ENCODE results near the gene CWC15.
"Not testable (repeated sequence)": the region's sequence is repeated elsewhere in the genome, so short reads cannot be mapped to it uniquely, and the experiment has no call there.

Gene CWC15

GRCh38 chr11:94954753-94955152, 18.6 kb downstream of the CWC15 start:
- DNase-seq, result no peak

- no peak for DNase-seq
Observed at GRCh38 chr11:94948070-94948617, 25.2 kb downstream of the CWC15 start.

DNA sequence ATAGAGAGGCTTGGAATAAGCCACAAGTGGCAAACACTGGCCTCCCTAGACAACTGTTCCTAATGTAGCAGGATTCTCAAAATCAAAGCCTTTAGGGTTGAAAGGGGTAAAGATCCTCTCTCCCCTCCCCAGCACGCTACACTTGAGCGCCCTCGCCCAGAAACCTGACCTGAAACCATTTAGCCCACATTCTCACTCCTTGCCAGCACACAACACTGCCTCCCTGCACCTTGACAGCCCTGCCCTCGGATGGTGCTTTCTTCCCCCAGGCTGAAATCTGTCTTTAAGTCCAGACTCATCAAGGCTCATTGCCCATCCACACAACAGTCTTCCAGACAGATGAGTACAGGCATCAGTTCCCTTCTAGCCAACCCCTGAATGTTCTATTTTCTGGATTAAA, 26.5 kb downstream of the CWC15 start:
- no peak for DNase-seq

- no peak for DNase-seq
Observed at GRCh38 chr11:94941131-94941530, 32.2 kb downstream of the CWC15 start.

DNA sequence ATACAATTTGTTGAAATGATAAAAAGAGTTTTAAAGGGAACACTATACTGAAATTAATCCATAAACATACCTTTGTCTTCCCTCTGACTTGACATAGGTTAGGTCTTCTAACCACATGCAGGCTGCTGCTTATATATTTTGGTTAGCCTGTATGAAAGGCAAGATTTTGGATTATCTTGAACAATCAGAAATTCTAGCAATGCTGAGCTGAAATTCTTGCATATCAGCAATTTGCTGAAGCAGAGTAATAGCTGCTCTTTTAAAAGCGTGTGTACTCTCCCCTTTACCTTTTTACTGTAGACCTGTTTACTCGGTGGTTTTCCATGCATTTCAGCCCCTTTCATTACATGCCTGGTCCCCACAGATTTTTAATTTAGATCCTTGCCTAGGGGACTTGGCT, 34.0 kb downstream of the CWC15 start:
- DNase-seq, result no peak

DNA sequence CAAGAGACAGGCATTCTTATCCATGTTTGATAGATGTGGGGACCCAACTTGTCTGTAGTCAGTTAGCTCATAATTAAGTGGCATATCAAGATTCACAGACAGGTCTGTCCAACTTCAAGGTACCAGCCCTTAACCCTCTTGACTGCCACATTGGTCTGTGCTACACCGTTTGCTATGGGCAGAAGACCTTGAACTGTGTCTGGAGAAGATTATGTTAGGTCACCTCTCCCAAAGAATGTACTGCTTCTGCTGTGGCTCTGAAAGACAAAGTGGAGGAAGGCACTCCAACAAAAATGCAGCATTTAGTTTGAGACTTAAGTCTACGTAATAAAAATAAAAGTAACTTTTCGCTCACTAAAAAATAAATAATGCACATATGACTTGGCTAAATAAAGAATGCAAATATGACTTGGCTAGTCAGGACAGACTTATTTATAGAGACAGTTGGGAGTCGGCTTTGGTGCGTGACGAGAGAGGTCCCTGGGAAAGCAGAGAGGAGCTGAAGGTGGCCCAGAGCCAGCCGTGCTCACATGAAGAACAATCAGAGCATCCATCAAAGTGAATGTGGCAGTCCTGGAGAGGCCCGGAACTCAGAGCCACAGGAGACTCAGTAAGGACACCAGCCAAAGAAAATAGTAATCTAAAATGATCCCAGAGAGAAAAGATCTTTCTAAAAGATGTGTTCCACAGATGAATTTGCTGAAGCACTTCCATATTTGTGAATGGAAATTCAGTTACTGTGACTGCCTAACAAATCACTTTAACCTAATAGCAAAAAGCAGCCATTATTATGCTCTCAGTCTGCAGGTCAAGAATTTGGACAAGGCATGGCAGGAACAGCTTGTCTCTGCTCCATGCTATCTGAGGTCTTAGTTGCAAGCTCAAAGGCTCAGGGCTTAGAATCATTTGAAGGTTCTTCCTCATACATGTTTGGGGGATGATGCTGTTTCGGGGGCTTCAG, 35.0 kb downstream of the CWC15 start:
- DNase-seq, result peak in 1 of 56 donors; percentile 5

GRCh38 chr11:94934846-94935245, 38.5 kb downstream of the CWC15 start:
- no peak for DNase-seq

GRCh38 chr11:94934362-94934761, 39.0 kb downstream of the CWC15 start:
- peak in 9 of 56 donors; percentile 6 to 40 (median 11) for DNase-seq

GRCh38 chr11:94933223-94934130, 39.9 kb downstream of the CWC15 start:
- peak in 1 of 56 donors; percentile 11 for DNase-seq

DNA sequence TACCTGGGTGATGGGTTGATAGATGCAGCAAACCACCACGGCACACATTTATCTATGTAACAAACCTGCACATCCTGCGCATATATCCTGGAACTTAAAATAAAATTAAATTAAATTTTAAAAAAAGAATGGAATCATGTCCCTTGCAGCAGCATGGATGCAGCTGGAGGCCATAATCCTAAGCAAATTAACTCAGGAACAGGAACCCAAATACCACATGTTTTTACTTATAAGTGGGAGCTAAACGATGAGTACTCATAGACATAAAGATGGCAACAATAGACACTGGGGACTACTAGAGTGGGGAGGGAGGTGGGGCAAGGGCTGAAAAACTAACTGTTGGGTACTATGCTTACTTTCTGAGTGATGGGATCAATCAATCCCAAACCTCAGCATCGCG, 40.9 kb downstream of the CWC15 start:
- DNase-seq, result no peak

DNA sequence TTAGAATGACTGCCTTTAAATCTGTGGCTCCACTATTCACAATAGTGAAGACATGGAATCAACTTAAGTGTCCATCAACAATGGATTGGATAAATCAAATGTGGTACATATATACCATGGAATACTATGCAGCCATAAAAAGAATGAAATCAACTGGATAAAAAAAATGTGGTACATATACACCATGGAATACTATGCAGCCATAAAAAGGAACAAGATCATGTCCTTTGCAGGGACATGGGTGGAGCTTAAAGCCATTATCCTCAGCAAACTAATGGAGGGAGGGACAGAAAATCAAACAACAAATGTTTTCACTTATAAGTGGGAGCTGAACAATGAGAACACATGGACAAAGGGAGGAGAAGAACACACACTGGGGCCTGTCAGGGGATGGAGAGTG, 41.3 kb downstream of the CWC15 start:
- DNase-seq, result not testable (repeated sequence)

- DNase-seq, result no peak
Observed at GRCh38 chr11:94928117-94928990, 45.0 kb downstream of the CWC15 start.

DNA sequence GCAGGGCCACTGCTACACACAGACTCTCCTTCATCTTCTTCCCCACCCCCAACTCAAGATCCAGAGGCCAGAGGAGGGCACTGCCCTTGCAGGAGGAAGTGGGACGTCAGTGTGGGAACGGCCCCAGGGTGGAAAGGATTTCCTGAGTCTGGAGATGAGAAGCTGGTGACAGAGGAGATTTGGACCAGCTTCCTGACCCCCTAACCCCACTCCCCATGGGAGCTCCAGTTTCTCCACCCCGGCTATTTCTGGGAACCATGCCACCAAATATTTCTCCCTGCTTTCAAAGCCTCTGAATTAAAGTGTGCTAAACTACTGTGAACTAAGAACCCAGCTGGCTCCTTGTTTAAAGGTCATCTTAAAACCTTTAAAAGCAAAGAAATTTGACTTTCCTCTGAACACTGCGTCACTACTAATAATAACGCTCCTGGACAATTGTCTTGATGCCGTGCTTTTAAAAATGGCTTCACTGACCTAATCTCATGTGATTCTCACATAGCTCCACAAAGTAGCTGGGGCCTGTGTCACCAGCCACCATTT, 46.6 kb downstream of the CWC15 start:
- DNase-seq, result peak in 27 of 56 donors; percentile 4 to 54 (median 20)

- no peak for DNase-seq
Observed at GRCh38 chr11:94926271-94926625, 47.1 kb downstream of the CWC15 start.

- no peak for DNase-seq
Observed at GRCh38 chr11:94925422-94926270, 47.7 kb downstream of the CWC15 start.

DNA sequence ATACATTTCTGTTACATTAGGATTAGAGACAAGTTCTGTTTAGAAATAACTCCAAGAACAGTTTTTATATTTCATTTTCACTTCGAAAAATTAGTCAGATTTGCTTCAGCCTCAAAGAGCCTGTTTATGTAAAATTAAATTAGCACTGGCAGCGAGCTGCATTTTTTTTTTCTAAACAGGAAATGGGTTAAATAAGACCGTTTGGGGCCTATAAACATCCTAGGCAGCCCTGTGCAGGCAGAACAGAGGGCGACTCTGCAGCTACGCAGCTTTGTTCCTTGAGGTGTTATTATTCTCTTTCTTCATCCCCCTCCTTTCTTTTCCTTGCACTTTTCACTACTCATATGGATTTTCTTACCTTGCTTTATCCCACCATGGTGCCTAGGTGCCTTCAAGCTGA, 48.7 kb downstream of the CWC15 start:
- no peak for DNase-seq

DNA sequence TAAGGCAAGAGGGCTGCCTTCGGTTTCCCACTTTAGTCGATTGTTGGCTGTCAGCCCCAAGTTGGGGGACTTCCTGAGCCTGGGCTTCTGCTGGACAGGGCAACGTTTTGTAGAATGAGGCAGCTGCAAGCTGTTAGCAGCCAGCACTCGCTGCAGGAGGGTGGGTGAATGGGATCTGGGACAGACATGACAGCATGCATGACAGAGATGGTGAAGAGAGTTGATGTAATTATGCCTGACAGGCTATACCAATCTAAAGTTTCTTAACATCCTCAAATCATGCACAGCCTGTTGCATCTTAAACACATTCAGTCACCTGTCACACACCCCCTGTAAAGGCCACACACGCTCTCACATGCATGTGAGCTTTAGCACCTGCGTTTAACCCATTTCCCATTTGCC, 49.2 kb downstream of the CWC15 start:
- no peak for DNase-seq

DNA sequence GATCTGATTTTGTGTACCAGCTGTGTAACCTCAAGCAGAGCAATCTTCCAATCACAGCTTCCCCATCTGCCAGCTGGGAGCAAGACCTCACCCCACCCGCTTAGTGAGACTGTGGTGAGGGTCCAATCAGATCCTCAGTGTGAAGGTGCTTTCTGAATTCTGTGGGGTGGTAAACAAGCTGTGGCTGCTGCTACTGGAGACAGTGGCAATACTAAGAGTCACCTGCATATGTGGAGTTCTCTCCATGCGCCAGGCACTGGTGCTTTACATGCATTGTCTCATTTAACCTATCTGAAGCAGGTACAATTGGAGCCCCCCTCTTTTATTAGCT, 50.4 kb downstream of the CWC15 start:
- DNase-seq, result no peak

- DNase-seq, result peak in 19 of 56 donors; percentile 4 to 40 (median 18)
Observed at GRCh38 chr11:94922321-94923003, 50.9 kb downstream of the CWC15 start.

Measured in nucleus accumbens (tissue), 56 donors.